ENCODE results near the gene THBS1.

THBS1 gene

DNA sequence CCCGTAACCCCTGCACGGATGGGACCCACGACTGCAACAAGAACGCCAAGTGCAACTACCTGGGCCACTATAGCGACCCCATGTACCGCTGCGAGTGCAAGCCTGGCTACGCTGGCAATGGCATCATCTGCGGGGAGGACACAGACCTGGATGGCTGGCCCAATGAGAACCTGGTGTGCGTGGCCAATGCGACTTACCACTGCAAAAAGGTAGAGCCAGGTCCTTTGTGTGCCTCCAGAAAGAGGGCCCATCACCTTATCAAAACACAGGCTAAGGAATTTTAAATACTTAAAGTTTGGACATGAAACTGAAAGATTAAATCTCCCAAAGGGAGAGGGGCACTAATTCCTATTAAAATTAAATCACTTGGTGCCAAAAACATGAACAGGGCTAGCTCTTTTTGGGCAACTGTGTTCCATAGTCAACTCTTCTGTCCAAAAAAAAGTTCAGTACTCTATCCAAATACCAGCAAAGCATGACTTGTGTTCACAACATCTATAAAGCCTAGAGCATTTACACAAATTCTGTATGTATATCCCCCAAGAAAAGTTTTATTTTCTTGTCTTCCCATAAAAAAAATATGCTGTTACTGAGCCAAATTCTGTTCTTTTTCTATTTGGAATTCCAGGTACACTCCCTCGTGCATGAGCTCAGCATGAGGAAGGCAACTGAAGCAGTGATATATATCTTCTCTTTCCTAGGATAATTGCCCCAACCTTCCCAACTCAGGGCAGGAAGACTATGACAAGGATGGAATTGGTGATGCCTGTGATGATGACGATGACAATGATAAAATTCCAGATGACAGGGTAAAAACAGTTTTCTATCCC lies 9.2 kb downstream of the THBS1 start:
- DNase-seq = no peak

GRCh38 chr15:39591141-39591895 lies 10.4 kb downstream of the THBS1 start:
- DNase-seq = no peak

DNA sequence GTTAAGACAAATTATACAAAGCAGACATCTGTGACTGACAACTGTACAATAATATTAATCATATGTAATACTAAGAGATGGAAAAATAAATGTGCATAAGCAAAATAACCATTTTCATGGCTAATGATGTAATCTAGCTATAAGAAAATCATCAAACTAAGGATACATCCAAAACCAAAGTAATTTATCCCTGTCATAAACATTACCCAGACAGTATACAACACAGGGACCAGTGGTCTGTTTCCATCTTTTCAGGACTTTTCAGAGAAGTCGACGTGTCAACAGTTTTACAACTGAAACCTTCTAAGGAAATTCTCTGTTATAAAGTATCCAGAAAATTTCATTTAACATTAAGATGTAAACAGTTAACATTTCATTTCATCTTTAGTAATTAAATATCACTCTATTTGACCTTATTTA lies 11.0 kb downstream of the THBS1 start:
- DNase-seq = no peak

- DNase-seq = no peak
Measured at GRCh38 chr15:39592500-39592899, 11.6 kb downstream of the THBS1 start.

- no peak for DNase-seq
Measured at GRCh38 chr15:39593071-39593655, 12.3 kb downstream of the THBS1 start.

GRCh38 chr15:39593656-39594445 lies 13.0 kb downstream of the THBS1 start:
- no peak for DNase-seq

DNA sequence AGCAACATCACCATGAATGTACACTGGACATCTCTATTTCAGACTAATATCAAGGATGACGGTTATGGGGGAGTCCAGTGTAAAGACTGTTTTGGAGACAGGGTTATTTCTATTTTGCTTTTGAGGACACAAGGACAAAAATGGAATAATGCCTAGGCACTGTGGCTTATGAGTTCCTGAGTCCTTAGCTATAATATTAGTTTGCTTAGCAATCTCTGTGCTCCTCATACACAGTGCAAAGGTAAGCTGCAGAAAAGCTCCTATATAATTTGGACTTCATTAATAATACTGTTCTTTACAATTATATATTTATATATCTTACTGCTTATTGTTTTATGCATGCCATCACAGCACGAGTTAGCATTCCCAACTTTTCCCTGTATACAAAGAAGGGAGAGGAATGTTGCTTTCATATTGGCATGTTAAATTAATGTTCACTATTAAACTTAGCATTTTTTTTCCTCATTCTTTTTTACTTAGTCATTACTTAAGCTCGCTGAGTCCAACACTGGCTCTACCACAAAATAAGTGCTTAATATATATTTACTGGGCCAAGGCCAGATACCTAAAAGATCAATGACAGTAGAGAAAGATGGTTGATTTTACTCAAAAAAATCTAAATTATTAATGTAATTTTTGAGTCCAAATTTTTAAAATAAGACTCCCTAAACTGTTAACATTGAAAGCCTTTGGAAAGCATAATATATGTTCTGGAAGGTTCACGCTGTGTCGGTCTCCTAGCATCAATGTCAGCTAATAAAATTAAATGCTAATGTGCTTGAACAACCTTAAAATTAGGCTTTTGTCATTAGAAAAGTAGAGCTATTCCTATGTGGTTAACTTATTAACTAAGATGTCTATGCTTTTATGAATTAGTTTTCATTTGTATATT lies 13.8 kb downstream of the THBS1 start:
- DNase-seq = no peak

DNA sequence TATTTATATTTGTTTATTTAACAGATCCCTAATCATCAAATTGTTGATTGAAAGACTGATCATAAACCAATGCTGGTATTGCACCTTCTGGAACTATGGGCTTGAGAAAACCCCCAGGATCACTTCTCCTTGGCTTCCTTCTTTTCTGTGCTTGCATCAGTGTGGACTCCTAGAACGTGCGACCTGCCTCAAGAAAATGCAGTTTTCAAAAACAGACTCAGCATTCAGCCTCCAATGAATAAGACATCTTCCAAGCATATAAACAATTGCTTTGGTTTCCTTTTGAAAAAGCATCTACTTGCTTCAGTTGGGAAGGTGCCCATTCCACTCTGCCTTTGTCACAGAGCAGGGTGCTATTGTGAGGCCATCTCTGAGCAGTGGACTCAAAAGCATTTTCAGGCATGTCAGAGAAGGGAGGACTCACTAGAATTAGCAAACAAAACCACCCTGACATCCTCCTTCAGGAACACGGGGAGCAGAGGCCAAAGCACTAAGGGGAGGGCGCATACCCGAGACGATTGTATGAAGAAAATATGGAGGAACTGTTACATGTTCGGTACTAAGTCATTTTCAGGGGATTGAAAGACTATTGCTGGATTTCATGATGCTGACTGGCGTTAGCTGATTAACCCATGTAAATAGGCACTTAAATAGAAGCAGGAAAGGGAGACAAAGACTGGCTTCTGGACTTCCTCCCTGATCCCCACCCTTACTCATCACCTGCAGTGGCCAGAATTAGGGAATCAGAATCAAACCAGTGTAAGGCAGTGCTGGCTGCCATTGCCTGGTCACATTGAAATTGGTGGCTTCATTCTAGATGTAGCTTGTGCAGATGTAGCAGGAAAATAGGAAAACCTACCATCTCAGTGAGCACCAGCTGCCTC lies 14.7 kb downstream of the THBS1 start:
- DNase-seq = no peak

DNA sequence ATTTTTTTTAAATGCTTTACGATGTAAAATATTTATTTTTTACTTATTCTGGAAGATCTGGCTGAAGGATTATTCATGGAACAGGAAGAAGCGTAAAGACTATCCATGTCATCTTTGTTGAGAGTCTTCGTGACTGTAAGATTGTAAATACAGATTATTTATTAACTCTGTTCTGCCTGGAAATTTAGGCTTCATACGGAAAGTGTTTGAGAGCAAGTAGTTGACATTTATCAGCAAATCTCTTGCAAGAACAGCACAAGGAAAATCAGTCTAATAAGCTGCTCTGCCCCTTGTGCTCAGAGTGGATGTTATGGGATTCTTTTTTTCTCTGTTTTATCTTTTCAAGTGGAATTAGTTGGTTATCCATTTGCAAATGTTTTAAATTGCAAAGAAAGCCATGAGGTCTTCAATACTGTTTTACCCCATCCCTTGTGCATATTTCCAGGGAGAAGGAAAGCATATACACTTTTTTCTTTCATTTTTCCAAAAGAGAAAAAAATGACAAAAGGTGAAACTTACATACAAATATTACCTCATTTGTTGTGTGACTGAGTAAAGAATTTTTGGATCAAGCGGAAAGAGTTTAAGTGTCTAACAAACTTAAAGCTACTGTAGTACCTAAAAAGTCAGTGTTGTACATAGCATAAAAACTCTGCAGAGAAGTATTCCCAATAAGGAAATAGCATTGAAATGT lies 15.6 kb downstream of the THBS1 start:
- no peak for DNase-seq

GRCh38 chr15:39597336-39597735 lies 16.5 kb downstream of the THBS1 start:
- DNase-seq = no peak

- no peak for DNase-seq
Measured at GRCh38 chr15:39597751-39598185, 16.9 kb downstream of the THBS1 start.

GRCh38 chr15:39598186-39598850 lies 17.4 kb downstream of the THBS1 start:
- no peak for DNase-seq

- no peak for DNase-seq
Measured at GRCh38 chr15:39598958-39599845, 18.3 kb downstream of the THBS1 start.

GRCh38 chr15:39599871-39600270 lies 19.0 kb downstream of the THBS1 start:
- no peak for DNase-seq

GRCh38 chr15:39602143-39602542 lies 21.3 kb downstream of the THBS1 start:
- DNase-seq = no peak

DNA sequence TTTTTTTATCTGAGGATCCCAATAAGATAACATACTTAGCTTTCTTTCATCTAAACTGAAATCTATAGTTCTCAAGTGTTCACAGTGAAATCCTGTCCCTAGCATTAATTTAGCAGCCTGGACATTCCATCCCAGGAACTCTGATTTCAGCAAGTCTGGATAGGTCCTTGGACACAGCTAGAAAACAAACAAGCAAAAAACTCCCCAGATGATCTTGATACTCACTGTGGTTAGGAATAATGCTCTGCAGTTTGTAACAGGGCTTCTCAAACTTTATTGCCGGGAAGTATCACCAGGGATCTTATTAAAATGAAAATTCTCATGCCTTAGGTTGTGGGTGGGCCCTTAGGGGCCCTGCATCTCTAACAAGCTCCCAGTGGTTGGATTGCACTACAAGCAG lies 24.3 kb downstream of the THBS1 start:
- DNase-seq = no peak

DNA sequence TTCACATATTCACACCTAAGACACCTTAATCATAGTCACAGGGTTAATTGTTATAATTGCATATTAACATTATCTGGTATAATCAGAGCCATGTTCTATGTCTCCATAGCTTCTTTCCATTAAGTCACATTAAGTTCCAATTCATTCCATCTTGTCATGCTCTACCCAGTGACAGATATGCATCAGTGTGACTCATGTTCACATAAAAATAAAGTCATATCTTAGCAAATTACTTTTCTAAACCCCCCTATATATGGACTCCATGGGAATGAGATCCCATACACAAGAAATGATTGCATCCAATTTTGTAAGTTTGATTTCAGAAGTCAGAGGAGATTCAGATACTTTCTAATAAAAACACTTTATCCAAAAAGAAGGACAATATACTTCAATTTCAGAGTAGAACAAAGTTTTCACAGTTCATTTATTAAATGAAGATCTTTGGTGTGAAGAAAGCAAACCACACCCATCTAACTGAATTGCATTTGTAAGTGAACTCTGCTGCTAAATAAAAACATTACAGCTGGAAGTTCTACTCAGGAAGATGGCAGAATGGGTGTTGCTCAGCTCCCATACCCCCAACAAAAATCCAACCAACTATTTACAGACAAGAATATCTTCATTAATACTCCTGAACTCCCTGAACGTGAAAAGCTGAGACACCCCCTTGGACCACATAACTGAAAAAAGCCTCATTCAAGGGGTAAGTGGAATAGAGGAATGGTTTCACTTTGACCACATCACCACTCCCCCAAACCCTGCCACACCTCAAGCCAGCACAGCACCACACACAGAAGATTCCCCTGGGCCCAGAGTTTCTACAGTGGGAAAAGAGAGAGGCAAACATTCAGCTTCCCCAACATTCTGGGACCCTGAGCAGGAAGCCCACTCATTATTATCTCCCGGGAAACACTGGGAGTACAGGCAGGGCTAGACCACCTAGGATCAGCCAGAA lies 27.6 kb downstream of the THBS1 start:
- no peak for DNase-seq
